PC-9 (cell line): ENCODE data around the gene HSD11B1. TPM values are rescaled to one million over a fixed set of nuclear protein-coding genes. Genes with fewer than 3 reads are reported as not detected.

Experiments
- Bru-seq: library from RNA; stranded (reverse); fragments of 400-500 nt; gene quantifications from one replicate; lab custom pipeline; 2021; lab: Mats Ljungman, UMichigan
- BruChase-seq, 2 experiments: library from RNA; stranded (reverse); fragments of 400-500 nt; gene quantifications; one replicate each; lab custom pipeline; 2021; lab: Mats Ljungman, UMichigan
- BruUV-seq: library from RNA; stranded (reverse); fragments of 400-500 nt; replicated peaks from 2 replicates; lab custom pipeline; 2021; lab: Mats Ljungman, UMichigan
- CTCF ChIA-PET: fragments of 300-600 bp; sonication (Branson Sonifier 250); formaldehyde crosslinking; loops from one replicate; lab custom pipeline; 2022; ENCODE audit warnings: antibody characterized with exemption; lab: Charles Lee
- POLR2A ChIA-PET: fragments of 300-600 bp; sonication (Branson Sonifier 250); formaldehyde crosslinking; loops from one replicate; lab custom pipeline; 2022; ENCODE audit warnings: antibody characterized with exemption; ENCODE audit not compliant: unreplicated experiment; lab: Charles Lee
- DNase-seq, 2 experiments: peaks; one replicate each; pipeline versions ENCODE4 v3.0.0 to v3.0.0-alpha.2; 2015 to 2022; ENCODE audit warnings: mixed read lengths in 1 of 2
- H2AFZ ChIP-seq: fragments of 200-600 bp; sonication (generic); 2 replicates; pipeline ENCODE4 v1.8.1; 2017; ENCODE audit warnings: antibody characterized with exemption
- H3F3A ChIP-seq: fragments of 200-600 bp; sonication (generic); 2 replicates; pipeline ENCODE4 v1.8.1; 2017; ENCODE audit warnings: antibody characterized with exemption, mild to moderate bottlenecking, low read depth; ENCODE audit not compliant: insufficient read depth
- H3K27ac ChIP-seq: fragments of 200-600 bp; sonication (generic); 2 replicates; pipeline ENCODE4 v1.6.1; 2016; ENCODE audit warnings: mixed run types
- H3K27me3 ChIP-seq: fragments of 200-600 bp; sonication (generic); 2 replicates; pipeline ENCODE4 v1.6.1; 2016; ENCODE audit warnings: low read depth, mixed run types; ENCODE audit not compliant: insufficient read depth
- H3K36me3 ChIP-seq: fragments of 200-600 bp; sonication (generic); 2 replicates; pipeline ENCODE4 v1.6.1; 2016; ENCODE audit warnings: low read depth, mixed run types
- H3K4me1 ChIP-seq: fragments of 200-600 bp; sonication (generic); replicated peaks from 2 replicates; pipeline ENCODE4 v1.6.1; 2016; ENCODE audit warnings: mixed run types; ENCODE audit not compliant: insufficient read depth
- H3K4me2 ChIP-seq: fragments of 200-600 bp; sonication (generic); 2 replicates; pipeline ENCODE4 v1.6.1; 2017; ENCODE audit warnings: mixed run types
- H3K4me3 ChIP-seq: fragments of 200-600 bp; sonication (generic); 2 replicates; pipeline ENCODE4 v1.6.1; 2016; ENCODE audit warnings: mixed run types
- H3K79me2 ChIP-seq: fragments of 200-600 bp; sonication (generic); 2 replicates; pipeline ENCODE4 v1.6.1; 2017; ENCODE audit warnings: low read depth, mixed run types
- H3K9me2 ChIP-seq: fragments of 200-600 bp; sonication (generic); 2 replicates; pipeline ENCODE4 v1.8.1; 2017; ENCODE audit warnings: mild to moderate bottlenecking; ENCODE audit not compliant: insufficient read depth
- H3K9me3 ChIP-seq: fragments of 200-600 bp; sonication (generic); 2 replicates; pipeline ENCODE4 v1.8.1; 2016; ENCODE audit warnings: low read depth; ENCODE audit not compliant: insufficient read depth
- H4K20me1 ChIP-seq: fragments of 200-600 bp; sonication (generic); 2 replicates; pipeline ENCODE4 v1.8.1; 2017; ENCODE audit not compliant: insufficient read depth
- EZH2 ChIP-seq: fragments of 200-600 bp; sonication (generic); IDR thresholded peaks from 2 replicates; pipeline ENCODE4 v1.8.0; 2017; ENCODE audit warnings: antibody characterized with exemption, low read depth
- intact Hi-C: fragments of 100-400 bp; cut with micrococcal nuclease; formaldehyde crosslinking; loops from one replicate; pipeline ENCODE4 v1.10.0; 2022; ENCODE audit not compliant: unreplicated experiment
- long read RNA-seq: library from polyadenylated mRNA; stranded (forward); transcript quantifications from one replicate; pipeline ENCODE4 v2.0.0, GENCODE V29; 2022
- total RNA-seq: library from RNA; stranded (reverse); gene quantifications from 2 replicates; pipeline ENCODE4 v1.2.3, GENCODE V29; 2021
- TF ChIP-seq, protein P1 (sequence below): fragments of 200-600 bp; sonication (generic); conservative IDR thresholded peaks from 2 replicates; pipeline ENCODE4 v1.6.1; 2017; ENCODE audit warnings: mixed run types, antibody characterized with exemption, mild to moderate bottlenecking, moderate library complexity

The HSD11B1 gene
- total RNA-seq (not detected in 2 replicates), Bru-seq, nascent RNA (not detected), BruChase-seq, experiment 1, labeled RNA remaining after a 2-hour chase (percentile 1 among the genes with signal in this experiment), BruChase-seq, experiment 2, labeled RNA remaining after a 6-hour chase (percentile 6 among the genes with signal in this experiment)
- long read RNA-seq, partial matches to known transcripts, result 0 of 1 reads
- long read RNA-seq, other reads (novel, unspliced or antisense), result 1 of 1 reads

DNA sequence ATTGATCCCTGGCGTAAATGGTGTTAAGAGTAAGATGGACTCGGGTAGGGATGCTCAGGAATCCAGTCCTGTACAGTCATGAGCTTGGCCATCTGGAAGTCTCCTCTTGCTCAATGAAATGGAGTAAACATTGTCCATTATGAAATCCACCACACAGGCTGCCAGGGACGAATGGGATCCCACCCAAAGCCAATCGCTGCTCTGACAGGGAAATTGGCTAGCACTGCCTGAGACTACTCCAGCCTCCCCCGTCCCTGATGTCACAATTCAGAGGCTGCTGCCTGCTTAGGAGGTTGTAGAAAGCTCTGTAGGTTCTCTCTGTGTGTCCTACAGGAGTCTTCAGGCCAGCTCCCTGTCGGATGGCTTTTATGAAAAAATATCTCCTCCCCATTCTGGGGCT is at the start of gene HSD11B1:
TSS of gene HSD11B1 (plus strand) at position 263 of the 400 bp plus-strand sequence. CDS start at position 360, 97 bp downstream.
- ChIA-PET CTCF (interaction anchor here (0.6 kb wide), 1 partner anchor 77 kb away, joined by 3 read pairs; no protein-coding TSS in a partner anchor), POLR2A (no interaction called here)
- H4K20me1 ChIP-seq, result no peaks in the 10 kb centered on the region
- no peaks in the 10 kb centered on the region for H3K79me2 ChIP-seq
- intact Hi-C loops, result no loop called here
- no peaks in the 10 kb centered on the region for H3K36me3 ChIP-seq
- H3K9me3 ChIP-seq, result no peaks in the 10 kb centered on the region
- H3K4me3 ChIP-seq, result no peak within 1 kb of the TSS
- no peak within 1 kb of the TSS for H3K27ac ChIP-seq
- H2AFZ ChIP-seq, result no peak within 1 kb of the TSS
- no peaks in the 10 kb centered on the region for H3K9me2 ChIP-seq
- no peak within 1 kb of the TSS for H3K4me2 ChIP-seq
- no peak for DNase-seq
- no TSS peak for BruUV-seq
- TF ChIP-seq EZH2, result no peak
- TF ChIP-seq, protein P1, sequence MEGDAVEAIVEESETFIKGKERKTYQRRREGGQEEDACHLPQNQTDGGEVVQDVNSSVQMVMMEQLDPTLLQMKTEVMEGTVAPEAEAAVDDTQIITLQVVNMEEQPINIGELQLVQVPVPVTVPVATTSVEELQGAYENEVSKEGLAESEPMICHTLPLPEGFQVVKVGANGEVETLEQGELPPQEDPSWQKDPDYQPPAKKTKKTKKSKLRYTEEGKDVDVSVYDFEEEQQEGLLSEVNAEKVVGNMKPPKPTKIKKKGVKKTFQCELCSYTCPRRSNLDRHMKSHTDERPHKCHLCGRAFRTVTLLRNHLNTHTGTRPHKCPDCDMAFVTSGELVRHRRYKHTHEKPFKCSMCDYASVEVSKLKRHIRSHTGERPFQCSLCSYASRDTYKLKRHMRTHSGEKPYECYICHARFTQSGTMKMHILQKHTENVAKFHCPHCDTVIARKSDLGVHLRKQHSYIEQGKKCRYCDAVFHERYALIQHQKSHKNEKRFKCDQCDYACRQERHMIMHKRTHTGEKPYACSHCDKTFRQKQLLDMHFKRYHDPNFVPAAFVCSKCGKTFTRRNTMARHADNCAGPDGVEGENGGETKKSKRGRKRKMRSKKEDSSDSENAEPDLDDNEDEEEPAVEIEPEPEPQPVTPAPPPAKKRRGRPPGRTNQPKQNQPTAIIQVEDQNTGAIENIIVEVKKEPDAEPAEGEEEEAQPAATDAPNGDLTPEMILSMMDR, result no peak
- no peaks in the 10 kb centered on the region for H3F3A ChIP-seq
- no peaks in the 10 kb centered on the region for H3K4me1 ChIP-seq
- H3K27me3 ChIP-seq, result no peaks in the 10 kb centered on the region

DNA sequence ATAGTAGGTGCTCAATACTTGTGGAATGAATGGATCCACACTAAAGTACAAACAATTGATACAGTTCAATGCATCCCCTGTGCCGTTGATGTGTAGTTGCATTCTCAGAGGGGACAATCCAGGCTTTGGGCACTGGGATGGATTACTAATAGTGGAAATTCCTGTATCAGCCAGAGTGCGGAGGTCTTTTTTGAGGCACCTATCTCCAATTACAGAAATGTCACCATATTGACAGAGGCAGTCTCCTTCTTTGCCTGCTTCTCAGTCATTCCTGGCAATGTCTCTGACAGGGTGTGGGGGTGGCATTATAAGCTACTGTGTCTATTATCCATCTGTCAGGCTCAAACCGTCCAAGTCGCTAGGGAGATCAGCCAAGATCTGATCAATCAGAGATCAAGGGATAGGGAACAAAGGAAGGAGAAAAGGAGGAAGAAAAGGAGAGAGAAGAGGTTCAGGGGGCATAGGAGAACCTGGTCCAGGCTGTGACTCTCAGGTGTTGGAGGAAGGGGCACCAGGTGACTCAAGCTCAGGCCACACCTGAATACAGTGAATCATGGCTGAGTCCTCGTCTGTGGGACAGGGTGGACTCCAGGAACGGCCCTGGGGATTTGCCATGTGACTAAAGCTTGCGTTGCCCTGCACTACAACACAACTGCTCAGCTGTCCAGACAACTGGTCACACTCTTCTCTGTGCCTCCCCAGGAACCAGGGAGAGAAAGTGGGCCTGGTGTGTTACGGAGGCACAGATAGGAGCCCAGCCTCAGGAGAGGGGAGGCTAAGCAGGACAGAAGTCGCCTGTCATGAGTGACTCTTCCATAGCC is 49.0 kb upstream of the HSD11B1 start:
- H3K4me1 ChIP-seq, result peaks cover 84% of the 10 kb centered on the region
- DNase-seq, result peak; percentile 77 to 89
- no peaks in the 10 kb centered on the region for H3K9me2 ChIP-seq
- BruUV-seq, result no TSS peak
- no peaks in the 10 kb centered on the region for H4K20me1 ChIP-seq
- TF ChIP-seq, protein P1, result no peak
- no peak for TF ChIP-seq EZH2
- H3K79me2 ChIP-seq, result peaks cover 15% of the 10 kb centered on the region
- H3K9me3 ChIP-seq, result no peaks in the 10 kb centered on the region
- H3F3A ChIP-seq, result peaks cover 40% of the 10 kb centered on the region
- H3K27ac ChIP-seq, result peak overlapping the region; percentile 79
- ChIA-PET POLR2A (no interaction called here), CTCF (no interaction called here)
- peak overlapping the region; percentile 58 for H3K4me2 ChIP-seq
- H2AFZ ChIP-seq, result no peak overlapping the region
- intact Hi-C loops, result loop anchor here (10.0 kb wide), 3 partner anchors 231 to 291 kb away; no protein-coding TSS in a partner anchor
- H3K36me3 ChIP-seq, result no peaks in the 10 kb centered on the region
- no peak overlapping the region for H3K4me3 ChIP-seq
- H3K27me3 ChIP-seq, result no peaks in the 10 kb centered on the region

DNA sequence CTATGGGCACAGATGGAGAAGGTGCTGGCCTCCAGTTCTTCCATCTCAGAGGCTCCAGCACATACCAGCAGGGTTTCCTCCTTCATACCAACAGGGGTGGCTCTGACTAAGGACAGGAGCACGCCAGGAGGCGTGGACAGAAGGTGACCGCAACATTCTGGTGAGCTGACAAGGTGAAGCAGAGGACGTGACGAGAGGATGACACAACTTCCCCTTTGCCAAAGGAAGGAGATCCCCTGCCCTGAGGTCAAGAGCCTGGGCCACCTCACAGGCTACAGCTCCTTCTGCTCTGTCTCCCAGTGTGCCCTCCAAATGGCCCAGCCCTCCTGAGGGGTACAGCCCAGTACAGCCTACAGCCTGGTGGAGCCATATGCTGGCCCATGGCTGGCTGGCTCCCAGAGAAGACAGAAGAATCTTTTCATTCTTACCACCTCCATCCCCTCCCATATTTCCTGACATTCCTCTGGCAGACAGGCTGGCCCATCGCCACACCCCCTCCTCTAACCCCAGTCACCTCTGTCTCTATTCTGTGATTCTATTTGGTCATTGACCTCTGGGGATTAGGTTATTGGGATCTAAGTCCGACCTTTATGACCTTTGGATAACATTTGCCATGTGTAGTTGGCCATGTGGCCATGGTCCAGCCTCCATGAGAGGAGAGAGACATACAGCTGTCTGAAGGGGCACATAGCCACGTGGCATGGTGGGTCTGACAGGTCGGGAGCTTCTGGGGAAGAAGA is 47.3 kb upstream of the HSD11B1 start:
- TF ChIP-seq, protein P1, result no peak
- TF ChIP-seq EZH2, result no peak
- Histone ChIP-seq H4K20me1 (no peaks in the 10 kb centered on the region), H3K36me3 (no peaks in the 10 kb centered on the region), H3K4me1 (peaks cover 73% of the 10 kb centered on the region), H3K4me2 (peak overlapping the region; percentile 58), H2AFZ (no peak overlapping the region), H3K27me3 (no peaks in the 10 kb centered on the region), H3K4me3 (no peak overlapping the region), H3K79me2 (no peaks in the 10 kb centered on the region), H3K9me3 (no peaks in the 10 kb centered on the region), H3K27ac (peak overlapping the region; percentile 79), H3F3A (peaks cover 31% of the 10 kb centered on the region), H3K9me2 (no peaks in the 10 kb centered on the region)
- TSS peak; percentile 5 for BruUV-seq
- peak; percentile 69 to 84 for DNase-seq
- intact Hi-C loops, result loop anchor here (10.0 kb wide), 3 partner anchors 233 to 293 kb away; no protein-coding TSS in a partner anchor
- ChIA-PET CTCF (interaction anchor here (0.9 kb wide), 1 partner anchor 15 kb away, joined by 4 read pairs; no protein-coding TSS in a partner anchor), POLR2A (interaction anchor here (0.5 to 0.6 kb wide), 2 partner anchors 17 to 637 kb away, joined by 3 to 4 read pairs; no protein-coding TSS in a partner anchor)
